K562 (cell line): ENCODE data around the gene HOPX. TPM values are rescaled to one million over a fixed set of nuclear protein-coding genes. Genes with fewer than 3 reads are reported as not detected.

ENCODE experiments used
- ATAC-seq: fragments of 200-7000 bp; cut with Tn5 transposase; 3 replicates; pipeline ENCODE4 v1.9.1; 2020; ENCODE audit warnings: moderate library complexity
- BruUV-seq: library from RNA; stranded (reverse); fragments of 400-500 nt; replicated peaks from 2 replicates; lab custom pipeline; 2021; lab: Mats Ljungman, UMichigan
- CTCF ChIA-PET: fragments of 300-600 bp; formaldehyde crosslinking; extraction: SDS; loops from one replicate; lab custom pipeline; 2021; ENCODE audit warnings: low intra/inter-chr PET ratio; lab: Yijun Ruan, JAX
- POLR2A ChIA-PET: fragments of 300-600, 350-650 bp; sonication (Branson Sonifier 250); formaldehyde crosslinking; extraction: SDS; loops from one replicate; lab custom pipeline; 2021; ENCODE audit warnings: antibody characterized with exemption, inconsistent platforms; lab: Yijun Ruan, JAX
- DNase-seq, 4 experiments: peaks; one replicate each; pipeline versions ENCODE4 v3.0.0 to v3.0.0-alpha.2; 2011 to 2018; ENCODE audit warnings: low spot score in 3 of 4, mixed read lengths in 3 of 4; ENCODE audit errors: extremely low read depth in 1 of 4
- FAIRE-seq: peaks from 2 replicates; lab custom pipeline; 2011; peaks lifted over from hg19 to GRCh38; lab: Jason Lieb, UNC
- H2AFZ ChIP-seq: 2 replicates; pipeline ENCODE4 v1.6.0; 2011; ENCODE audit warnings: low read depth, low read length, control low read depth, inconsistent platforms
- H3K27ac ChIP-seq: fragments of 200-600 bp; 3 replicates; pipeline ENCODE4 v1.8.0; 2011; ENCODE audit warnings: low read depth, mild to moderate bottlenecking, control low read depth, inconsistent platforms, low read length, moderate library complexity, mixed read lengths; ENCODE audit errors: extremely low read depth
- H3K27me3 ChIP-seq, 2 experiments: fragments of 300-600 bp in 1 of 2; 2 replicates in 1 of 2; 3 replicates in 1 of 2; pipeline versions ENCODE4 v1.6.0 to v1.8.0; 2011; ENCODE audit warnings: inconsistent platforms in 2 of 2, low read length in 2 of 2, mild to moderate bottlenecking in 1 of 2, mixed read lengths in 1 of 2, moderate library complexity in 1 of 2; ENCODE audit not compliant: control insufficient read depth in 2 of 2, insufficient read depth in 2 of 2
- H3K36me3 ChIP-seq: fragments of 300-600 bp; 3 replicates; pipeline ENCODE4 v1.8.0; 2011; ENCODE audit warnings: mild to moderate bottlenecking, low read length, inconsistent platforms; ENCODE audit not compliant: control insufficient read depth, insufficient read depth
- H3K4me1 ChIP-seq, 2 experiments: fragments of 200-600 bp in 1 of 2; replicated peaks in 1 of 2; 2 replicates in 1 of 2; 3 replicates in 1 of 2; pipeline versions ENCODE4 v1.5.1 to v1.8.0; 2011; ENCODE audit warnings: inconsistent platforms in 2 of 2, low read length in 2 of 2, mild to moderate bottlenecking in 1 of 2, mixed read lengths in 1 of 2, moderate library complexity in 1 of 2; ENCODE audit not compliant: control insufficient read depth in 2 of 2, insufficient read depth in 2 of 2
- H3K4me2 ChIP-seq: 2 replicates; pipeline ENCODE4 v1.6.1; 2011; ENCODE audit warnings: low read length, control low read depth, inconsistent platforms, mixed read lengths; ENCODE audit not compliant: insufficient read depth
- H3K4me3 ChIP-seq: fragments of 200-600 bp; sonication (generic), shearing (Covaris generic); 2 replicates; pipeline ENCODE4 v1.5.1; 2016; ENCODE audit warnings: control low read depth, inconsistent platforms
- H3K79me2 ChIP-seq: fragments of 200-600 bp; 3 replicates; pipeline ENCODE4 v1.8.0; 2011; ENCODE audit warnings: low read length, inconsistent platforms; ENCODE audit not compliant: control insufficient read depth, insufficient read depth
- H3K9ac ChIP-seq, 2 experiments: 2 replicates each; pipeline versions ENCODE4 v1.6.0 to v1.6.1; 2011; ENCODE audit warnings: low read depth in 2 of 2, low read length in 2 of 2, control low read depth in 1 of 2, inconsistent platforms in 1 of 2, mild to moderate bottlenecking in 1 of 2, mixed read lengths in 1 of 2; ENCODE audit not compliant: insufficient read depth in 1 of 2
- H3K9me1 ChIP-seq: one replicate; pipeline ENCODE4 v1.6.0; 2011; ENCODE audit warnings: inconsistent platforms, mild to moderate bottlenecking, low read length, moderate library complexity; ENCODE audit not compliant: control insufficient read depth, insufficient read depth
- H3K9me3 ChIP-seq: replicated peaks from 2 replicates; pipeline ENCODE4 v1.5.1; 2011; ENCODE audit warnings: low read depth, low read length, inconsistent platforms; ENCODE audit not compliant: control insufficient read depth, insufficient read depth
- H4K20me1 ChIP-seq: replicated peaks from 2 replicates; pipeline ENCODE4 v1.6.1; 2011; ENCODE audit warnings: low read length, inconsistent platforms, mixed read lengths; ENCODE audit not compliant: control insufficient read depth, insufficient read depth
- WHSC1 ChIP-seq: IDR thresholded peaks from one replicate; pipeline ENCODE4 v1.6.1; 2012; ENCODE audit warnings: low read length, control low read depth, inconsistent platforms
- in situ Hi-C: fragments of 300-500 bp; cut with MboI; formaldehyde crosslinking; loops from 4 replicates; pipeline ENCODE4 v1.15.0; 2018; ENCODE audit warnings: inconsistent platforms, mixed read lengths
- intact Hi-C: fragments of 100-400 bp; cut with micrococcal nuclease; formaldehyde crosslinking; loops from 2 replicates; pipeline ENCODE4 v1.14.2; 2022
- polyA plus RNA-seq, 8 experiments: library from polyadenylated mRNA; depleted of rRNA in 4 of 8; stranded (reverse) in 5 of 8; unstranded in 3 of 8; fragments of >200 nt; fragmentation: Nextera tagmentation in 2 of 8; fragmentation: Illumina TruSeq in 1 of 8; extraction: Ambion mirVana in 2 of 8; extraction: Trizol in 1 of 8; gene quantifications; 2 replicates each; pipeline versions ENCODE4 v1.2.1 to v1.2.3, GENCODE V29; 2011 to 2014; ENCODE audit warnings: inconsistent platforms in 1 of 8, missing spikeins in 1 of 8
- total RNA-seq, 7 experiments: library from RNA; depleted of rRNA in 6 of 7; stranded (reverse); fragments of >200 nt in 6 of 7; fragmentation: Illumina TruSeq in 2 of 7; extraction: Trizol in 2 of 7; gene quantifications; 2 replicates each; pipeline versions ENCODE4 v1.2.1 to v1.2.3, GENCODE V29; 2011 to 2021; ENCODE audit warnings: low replicate concordance in 1 of 7
- TF ChIP-seq, protein P1 (sequence below), 2 experiments: fragments of 150-350 bp in 1 of 2; IDR thresholded peaks; 2 replicates each; pipeline ENCODE4 v1.6.1; 2012 to 2016; ENCODE audit warnings: low read depth in 2 of 2, low read length in 2 of 2, mild to moderate bottlenecking in 1 of 2, moderate library complexity in 1 of 2

HOPX gene
- total and polyA plus RNA-seq, 9 of the 15 experiments (the other 6 are each of a cell fraction or from before 2014, with no cell fraction given), result 0.24 TPM; not detected in 8

DNA sequence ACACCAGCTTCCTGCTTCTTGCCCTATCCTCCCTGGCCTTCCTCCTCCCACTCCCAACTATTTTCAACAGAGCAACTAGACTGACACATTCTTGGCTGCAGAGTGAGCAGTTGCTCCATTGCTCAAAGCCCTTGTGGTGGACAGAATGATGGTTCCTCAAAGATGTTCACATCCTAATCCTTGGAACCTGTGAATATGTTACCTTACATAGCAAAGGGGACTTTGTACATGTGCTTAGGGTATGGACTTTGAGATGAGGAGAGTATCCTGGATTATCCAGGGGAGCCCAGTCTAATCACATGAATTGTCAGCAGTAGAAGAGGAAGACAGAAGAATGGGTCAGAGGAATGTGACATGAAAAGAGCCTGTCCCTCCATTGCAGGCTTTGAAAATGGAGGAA, 24.9 kb upstream of the HOPX start:
- CTCF ChIA-PET, result no interaction called here

More for the DNA sequence above, 24.9 kb upstream of the HOPX start:
- no TSS peak for BruUV-seq
- POLR2A ChIA-PET, result no interaction called here
- no peak for FAIRE-seq
- H3K27ac ChIP-seq, result no peak overlapping the region
- no peak overlapping the region for H2AFZ ChIP-seq
- no peak overlapping the region for H3K9ac ChIP-seq
- no peak for DNase-seq
- H3K4me2 ChIP-seq, result no peak overlapping the region
- no peaks in the 10 kb centered on the region for H3K9me3 ChIP-seq
- intact Hi-C loops, result no loop called here
- in situ Hi-C loops, result no loop called here
- no peaks in the 10 kb centered on the region for H3K4me1 ChIP-seq
- peaks cover 2 to 4% of the 10 kb centered on the region in 2 experiments; a peak in 2 of 5 replicates for H3K27me3 ChIP-seq
- TF ChIP-seq, protein P1, sequence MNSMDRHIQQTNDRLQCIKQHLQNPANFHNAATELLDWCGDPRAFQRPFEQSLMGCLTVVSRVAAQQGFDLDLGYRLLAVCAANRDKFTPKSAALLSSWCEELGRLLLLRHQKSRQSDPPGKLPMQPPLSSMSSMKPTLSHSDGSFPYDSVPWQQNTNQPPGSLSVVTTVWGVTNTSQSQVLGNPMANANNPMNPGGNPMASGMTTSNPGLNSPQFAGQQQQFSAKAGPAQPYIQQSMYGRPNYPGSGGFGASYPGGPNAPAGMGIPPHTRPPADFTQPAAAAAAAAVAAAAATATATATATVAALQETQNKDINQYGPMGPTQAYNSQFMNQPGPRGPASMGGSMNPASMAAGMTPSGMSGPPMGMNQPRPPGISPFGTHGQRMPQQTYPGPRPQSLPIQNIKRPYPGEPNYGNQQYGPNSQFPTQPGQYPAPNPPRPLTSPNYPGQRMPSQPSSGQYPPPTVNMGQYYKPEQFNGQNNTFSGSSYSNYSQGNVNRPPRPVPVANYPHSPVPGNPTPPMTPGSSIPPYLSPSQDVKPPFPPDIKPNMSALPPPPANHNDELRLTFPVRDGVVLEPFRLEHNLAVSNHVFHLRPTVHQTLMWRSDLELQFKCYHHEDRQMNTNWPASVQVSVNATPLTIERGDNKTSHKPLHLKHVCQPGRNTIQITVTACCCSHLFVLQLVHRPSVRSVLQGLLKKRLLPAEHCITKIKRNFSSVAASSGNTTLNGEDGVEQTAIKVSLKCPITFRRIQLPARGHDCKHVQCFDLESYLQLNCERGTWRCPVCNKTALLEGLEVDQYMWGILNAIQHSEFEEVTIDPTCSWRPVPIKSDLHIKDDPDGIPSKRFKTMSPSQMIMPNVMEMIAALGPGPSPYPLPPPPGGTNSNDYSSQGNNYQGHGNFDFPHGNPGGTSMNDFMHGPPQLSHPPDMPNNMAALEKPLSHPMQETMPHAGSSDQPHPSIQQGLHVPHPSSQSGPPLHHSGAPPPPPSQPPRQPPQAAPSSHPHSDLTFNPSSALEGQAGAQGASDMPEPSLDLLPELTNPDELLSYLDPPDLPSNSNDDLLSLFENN (IDR thresholded peaks at IDR 0.05; ENCODE audit: low read depth in 2 of 2, low read length in 2 of 2), result no peak
- TF ChIP-seq WHSC1, result no peak
- no peaks in the 10 kb centered on the region for H4K20me1 ChIP-seq
- no peaks in the 10 kb centered on the region for H3K79me2 ChIP-seq
- ATAC-seq, result no peak
- H3K36me3 ChIP-seq, result no peaks in the 10 kb centered on the region
- H3K4me3 ChIP-seq, result no peak overlapping the region
- no peaks in the 10 kb centered on the region for H3K9me1 ChIP-seq
